Subcutaneous abdominal adipose tissue (tissue), 5 donors: Measurements from ENCODE around the gene SLC32A1.

Experiments used
- H3K27ac ChIP-seq: one replicate; pipeline ENCODE4 v1.7.0; 2013; ENCODE audit warnings: low read depth, mild to moderate bottlenecking, inconsistent platforms, low read length, moderate library complexity
- H3K27me3 ChIP-seq, 5 donors: one replicate each; pipeline ENCODE4 v1.7.0; 2013; ENCODE audit warnings: low read length in 5 of 5, inconsistent platforms in 1 of 5; ENCODE audit not compliant: control insufficient read depth in 5 of 5, insufficient read depth in 4 of 5
- H3K36me3 ChIP-seq, 5 donors: one replicate each; pipeline ENCODE4 v1.7.0; 2013; ENCODE audit warnings: low read length in 5 of 5; ENCODE audit not compliant: control insufficient read depth in 5 of 5, insufficient read depth in 5 of 5
- H3K4me1 ChIP-seq, 5 donors: one replicate each; pipeline ENCODE4 v1.7.0; 2013; ENCODE audit warnings: low read length in 5 of 5, mild to moderate bottlenecking in 3 of 5, moderate library complexity in 1 of 5; ENCODE audit not compliant: control insufficient read depth in 5 of 5, insufficient read depth in 5 of 5
- H3K4me3 ChIP-seq, 5 donors: one replicate each; pipeline ENCODE4 v1.7.0; 2013; ENCODE audit warnings: low read length in 5 of 5, low read depth in 1 of 5
- H3K9ac ChIP-seq, 5 donors: one replicate each; pipeline ENCODE4 v1.7.0; 2013; ENCODE audit warnings: low read length in 5 of 5, mild to moderate bottlenecking in 4 of 5, moderate library complexity in 3 of 5
- H3K9me3 ChIP-seq, 5 donors: one replicate each; pipeline ENCODE4 v1.7.0; 2013; ENCODE audit warnings: low read length in 5 of 5; ENCODE audit not compliant: control insufficient read depth in 5 of 5
- donor health status: healthy.
- donor health status: healthy.
- donor health status: healthy.
- donor health status: healthy.
- donor health status: healthy.

SLC32A1 gene, protein sequence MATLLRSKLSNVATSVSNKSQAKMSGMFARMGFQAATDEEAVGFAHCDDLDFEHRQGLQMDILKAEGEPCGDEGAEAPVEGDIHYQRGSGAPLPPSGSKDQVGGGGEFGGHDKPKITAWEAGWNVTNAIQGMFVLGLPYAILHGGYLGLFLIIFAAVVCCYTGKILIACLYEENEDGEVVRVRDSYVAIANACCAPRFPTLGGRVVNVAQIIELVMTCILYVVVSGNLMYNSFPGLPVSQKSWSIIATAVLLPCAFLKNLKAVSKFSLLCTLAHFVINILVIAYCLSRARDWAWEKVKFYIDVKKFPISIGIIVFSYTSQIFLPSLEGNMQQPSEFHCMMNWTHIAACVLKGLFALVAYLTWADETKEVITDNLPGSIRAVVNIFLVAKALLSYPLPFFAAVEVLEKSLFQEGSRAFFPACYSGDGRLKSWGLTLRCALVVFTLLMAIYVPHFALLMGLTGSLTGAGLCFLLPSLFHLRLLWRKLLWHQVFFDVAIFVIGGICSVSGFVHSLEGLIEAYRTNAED

DNA sequence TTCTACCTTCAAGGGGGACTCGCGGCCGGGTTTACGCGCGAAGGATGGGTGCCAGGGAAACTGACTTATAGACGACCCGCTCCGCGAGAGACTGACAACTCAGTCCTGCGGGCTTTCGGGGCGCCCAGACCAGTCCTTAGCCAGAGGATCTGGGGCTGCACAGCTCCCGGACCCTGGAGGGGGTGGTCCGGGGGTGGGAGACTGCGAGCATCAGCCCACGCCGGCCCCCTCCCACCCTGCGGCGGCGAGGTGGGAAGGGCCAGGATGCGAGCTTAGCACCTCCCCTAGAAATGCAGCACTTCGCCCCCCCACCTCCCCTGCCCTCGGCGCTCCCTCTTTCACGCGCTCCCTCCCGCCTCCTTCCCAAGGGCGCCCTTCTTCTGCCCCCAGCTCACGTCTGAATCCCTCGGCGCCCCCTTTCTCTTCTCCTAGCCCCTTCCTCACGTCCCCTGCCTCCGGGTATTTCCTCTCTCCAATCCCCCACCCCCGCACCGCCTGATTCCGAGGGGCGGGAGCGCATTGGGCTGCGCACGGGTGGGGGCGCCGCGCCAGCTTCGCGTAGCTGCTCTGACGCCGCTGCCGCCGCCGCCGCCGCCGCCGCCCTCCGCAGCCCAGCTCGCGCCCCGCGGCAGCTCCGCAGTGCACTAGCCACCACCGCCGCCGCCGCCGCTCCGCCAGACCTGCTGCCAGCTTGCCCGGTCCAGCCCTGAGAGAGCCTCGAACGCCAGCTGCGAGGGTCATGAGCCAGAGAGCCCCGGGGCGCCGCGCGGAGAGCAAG, at the start of gene SLC32A1:
Gene SLC32A1, plus strand, starts transcription at position 639 of the 778 bp plus-strand sequence. CDS start 239 bp downstream, outside the sequence.
- H3K4me1 ChIP-seq: peaks cover 0 to 49% (median 28%) of the 10 kb centered on the region in 5 donors
- peaks cover 57 to 94% (median 92%) of the 10 kb centered on the region in 5 donors for H3K27me3 ChIP-seq
- no peaks in the 10 kb centered on the region for H3K36me3 ChIP-seq
- H3K27ac ChIP-seq: no peak within 1 kb of the TSS
- H3K9me3 ChIP-seq: no peaks in the 10 kb centered on the region
- H3K9ac ChIP-seq: no peak within 1 kb of the TSS
- peak within 1 kb of the TSS in 1 of 5 donors; percentile 13 for H3K4me3 ChIP-seq

DNA sequence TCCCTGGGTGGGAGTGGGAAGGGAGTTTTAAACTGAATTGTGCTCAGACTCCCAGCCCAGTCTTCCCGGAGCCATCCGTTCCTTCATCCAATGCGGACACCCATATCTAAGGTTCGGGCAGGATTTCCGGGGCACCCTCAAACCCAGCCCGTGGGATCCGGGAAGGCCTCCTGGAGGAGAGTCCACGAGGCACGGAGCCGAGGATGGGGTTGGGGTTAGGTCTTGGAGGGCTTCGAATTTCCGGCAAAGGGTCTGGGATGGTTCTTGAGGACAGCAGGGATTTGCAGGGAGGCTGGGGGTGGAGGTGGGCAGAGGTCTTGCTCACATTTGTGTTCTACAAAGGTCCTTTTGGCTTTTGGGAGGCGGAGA, 49.5 kb upstream of the SLC32A1 start:
- Histone ChIP-seq H3K9me3 (no peaks in the 10 kb centered on the region), H3K36me3 (no peaks in the 10 kb centered on the region), H3K27me3 (peaks cover 29 to 46% (median 36%) of the 10 kb centered on the region in 5 donors), H3K27ac (no peak overlapping the region), H3K4me1 (peaks cover 2 to 12% (median 11%) of the 10 kb centered on the region in 5 donors), H3K4me3 (peak overlapping the region in 2 of 5 donors; percentile 14 to 24), H3K9ac (no peak overlapping the region)

DNA sequence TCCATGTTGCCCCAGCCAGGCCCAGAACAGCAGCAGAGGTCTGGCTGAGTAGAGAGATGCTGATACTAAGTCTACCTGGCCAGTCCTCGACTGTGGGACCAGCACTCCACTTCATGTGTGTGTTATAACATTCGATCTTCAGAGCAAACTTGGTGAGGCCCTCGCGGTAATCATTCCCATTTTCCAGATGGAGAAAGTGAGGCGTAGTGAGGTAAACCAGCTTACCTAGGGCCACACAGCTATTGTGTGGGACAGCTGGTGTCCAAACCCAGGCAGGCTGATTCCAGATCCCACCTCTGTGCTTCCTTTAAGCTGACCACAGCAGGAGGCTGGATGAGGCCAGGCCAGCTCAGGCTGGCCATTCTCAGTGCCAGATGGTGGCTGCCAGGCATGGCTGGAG, 47.7 kb upstream of the SLC32A1 start:
- H3K27me3 ChIP-seq: peaks cover 21 to 35% (median 27%) of the 10 kb centered on the region in 5 donors
- no peak overlapping the region for H3K9ac ChIP-seq
- H3K9me3 ChIP-seq: no peaks in the 10 kb centered on the region
- no peak overlapping the region for H3K4me3 ChIP-seq
- no peak overlapping the region for H3K27ac ChIP-seq
- H3K36me3 ChIP-seq: no peaks in the 10 kb centered on the region
- peaks cover 2 to 12% (median 11%) of the 10 kb centered on the region in 5 donors for H3K4me1 ChIP-seq

DNA sequence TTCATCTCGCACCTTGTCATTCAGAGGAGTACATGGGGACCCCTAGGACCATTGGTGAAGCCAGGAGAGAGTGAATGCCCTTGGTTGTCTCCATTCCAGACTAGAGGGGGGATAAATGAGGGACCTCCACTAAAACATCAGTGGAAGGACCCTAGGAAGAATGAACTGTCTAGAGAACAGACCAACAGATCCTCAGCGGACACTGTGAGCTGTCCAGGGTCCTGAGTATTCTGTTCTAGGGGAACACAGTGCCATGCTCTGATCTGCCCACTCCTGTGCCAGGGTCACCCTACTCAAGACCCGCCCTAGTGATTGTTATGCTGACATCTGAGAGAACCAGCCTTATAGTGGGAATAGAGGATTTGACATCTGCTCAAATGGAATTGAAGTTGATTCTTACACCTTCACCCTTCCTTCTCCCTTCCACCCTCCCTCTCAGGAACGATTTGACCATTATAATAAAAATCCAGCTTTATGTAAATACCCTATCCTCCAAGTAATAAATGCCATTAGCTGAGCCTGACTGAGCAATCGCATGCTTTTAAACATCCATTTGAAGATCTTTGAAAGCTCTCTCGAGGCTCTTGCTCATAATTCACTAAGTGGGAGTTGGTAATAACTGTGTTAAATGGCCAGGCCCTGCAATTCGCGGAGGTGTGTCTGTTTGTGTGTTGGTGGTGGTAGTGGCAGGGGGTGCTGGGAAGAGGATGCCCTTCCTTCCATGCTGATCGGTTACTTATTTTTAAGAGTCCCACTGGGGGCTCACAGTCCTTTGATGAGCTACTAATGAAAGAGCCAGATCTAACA, 43.6 kb upstream of the SLC32A1 start:
- Histone ChIP-seq H3K9ac (no peak overlapping the region), H3K4me1 (no peaks in the 10 kb centered on the region), H3K4me3 (no peak overlapping the region), H3K9me3 (no peaks in the 10 kb centered on the region), H3K27me3 (peaks cover 5 to 17% (median 6%) of the 10 kb centered on the region in 5 donors), H3K27ac (no peak overlapping the region), H3K36me3 (no peaks in the 10 kb centered on the region)

DNA sequence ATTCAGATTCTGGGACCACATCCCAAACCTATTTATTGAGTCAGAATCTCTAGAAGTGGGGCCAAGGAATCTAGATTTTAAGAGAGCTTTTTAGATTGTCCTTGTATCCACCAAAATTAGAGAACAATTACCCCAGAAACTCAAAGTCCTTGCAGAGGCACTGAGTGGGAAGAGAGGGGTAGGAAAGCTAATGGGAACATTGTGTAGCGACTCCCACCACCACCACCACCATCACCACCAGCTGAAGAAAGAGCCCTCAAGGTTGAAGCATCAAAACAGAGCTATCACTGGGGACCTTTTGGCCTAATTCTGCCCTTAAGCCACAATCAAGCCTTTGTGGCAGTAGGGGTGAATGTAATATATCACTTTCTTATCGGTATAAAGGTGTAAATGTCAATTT, 39.0 kb upstream of the SLC32A1 start:
- Histone ChIP-seq H3K27me3 (peaks cover 0 to 17% (median 12%) of the 10 kb centered on the region in 5 donors), H3K4me3 (no peak overlapping the region), H3K27ac (no peak overlapping the region), H3K9ac (no peak overlapping the region), H3K4me1 (no peaks in the 10 kb centered on the region), H3K9me3 (no peaks in the 10 kb centered on the region), H3K36me3 (no peaks in the 10 kb centered on the region)

DNA sequence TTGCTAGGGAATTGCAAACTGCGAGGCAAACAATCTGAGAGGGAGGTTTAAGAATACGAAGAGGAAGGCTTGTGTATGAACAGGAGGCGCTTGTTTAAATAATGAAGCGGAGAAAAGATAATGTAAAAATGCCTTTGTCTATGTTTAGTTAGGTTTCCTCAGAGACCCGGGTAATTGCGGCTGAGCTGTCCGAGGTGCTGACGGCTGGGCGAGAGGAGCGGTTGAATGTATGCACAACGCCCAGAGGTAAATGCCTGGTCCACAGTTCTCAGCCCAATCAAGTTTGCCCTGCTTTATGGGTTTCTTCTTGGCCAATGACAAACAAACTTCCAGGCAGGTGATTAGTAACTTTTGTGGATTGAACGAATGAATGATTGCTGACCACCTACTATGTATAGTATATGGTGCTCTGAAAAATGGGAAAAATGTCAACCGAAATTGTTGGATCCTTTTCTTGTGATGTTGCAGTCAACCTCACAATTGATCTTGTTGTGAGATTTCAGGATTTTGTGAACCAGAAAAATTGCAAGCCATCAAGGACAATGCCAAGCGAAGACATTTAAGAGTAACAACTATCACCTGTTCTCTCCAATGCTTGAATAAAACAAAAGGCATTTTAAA, 38.3 kb upstream of the SLC32A1 start:
- Histone ChIP-seq H3K36me3 (no peaks in the 10 kb centered on the region), H3K4me3 (no peak overlapping the region), H3K9me3 (no peaks in the 10 kb centered on the region), H3K27ac (no peak overlapping the region), H3K27me3 (peaks cover 0 to 15% (median 13%) of the 10 kb centered on the region in 5 donors), H3K4me1 (no peaks in the 10 kb centered on the region), H3K9ac (no peak overlapping the region)

DNA sequence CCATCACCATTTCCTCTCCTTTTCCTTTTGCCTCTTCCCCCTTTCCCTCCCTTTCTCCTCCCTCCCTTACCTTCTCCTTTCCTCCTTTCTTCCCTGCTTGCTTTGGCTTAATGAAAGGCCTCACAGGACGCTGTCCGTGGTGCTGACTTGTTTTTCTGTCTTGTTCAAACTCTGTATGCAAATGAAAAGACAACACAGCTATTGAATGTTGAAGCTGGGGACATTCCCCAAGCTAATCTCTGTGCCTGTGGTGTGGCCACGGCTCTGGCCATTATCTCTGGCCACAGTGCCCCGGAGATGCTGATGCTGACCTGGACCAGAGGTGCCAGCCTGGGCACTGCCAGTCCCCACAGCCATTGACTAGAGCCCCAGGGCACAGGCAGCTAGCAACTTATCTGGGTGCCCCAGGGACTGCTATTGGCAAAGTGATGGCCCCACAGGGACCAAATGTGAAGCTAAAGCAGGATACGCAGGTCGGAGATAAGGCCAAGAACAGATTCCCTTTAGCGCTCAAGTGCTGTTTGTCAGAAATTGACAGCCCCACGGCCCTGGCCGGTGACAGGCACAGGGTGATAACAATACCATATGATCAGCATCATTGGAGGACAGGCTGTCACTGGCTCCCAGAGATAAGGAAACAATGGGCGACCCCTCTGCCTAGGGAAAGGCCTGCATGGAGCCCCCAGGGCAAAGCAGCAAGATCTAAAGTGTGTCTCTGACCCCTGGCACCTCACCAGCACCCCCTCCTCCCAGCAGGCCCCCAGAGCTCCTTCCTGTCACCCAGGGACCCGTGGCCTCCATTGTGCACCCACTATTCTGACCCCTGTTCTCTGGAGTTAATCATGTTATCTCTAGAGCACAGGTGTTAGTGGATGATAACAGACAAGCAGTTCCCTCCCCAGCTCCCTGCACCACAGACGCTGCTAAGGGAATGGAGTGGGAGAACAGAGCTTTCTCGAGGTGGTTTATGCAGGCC, 31.6 kb upstream of the SLC32A1 start:
- Histone ChIP-seq H3K9ac (no peak overlapping the region), H3K27me3 (peaks cover 0 to 15% (median 6%) of the 10 kb centered on the region in 5 donors), H3K4me3 (no peak overlapping the region), H3K9me3 (no peaks in the 10 kb centered on the region), H3K4me1 (no peaks in the 10 kb centered on the region), H3K36me3 (no peaks in the 10 kb centered on the region), H3K27ac (no peak overlapping the region)

DNA sequence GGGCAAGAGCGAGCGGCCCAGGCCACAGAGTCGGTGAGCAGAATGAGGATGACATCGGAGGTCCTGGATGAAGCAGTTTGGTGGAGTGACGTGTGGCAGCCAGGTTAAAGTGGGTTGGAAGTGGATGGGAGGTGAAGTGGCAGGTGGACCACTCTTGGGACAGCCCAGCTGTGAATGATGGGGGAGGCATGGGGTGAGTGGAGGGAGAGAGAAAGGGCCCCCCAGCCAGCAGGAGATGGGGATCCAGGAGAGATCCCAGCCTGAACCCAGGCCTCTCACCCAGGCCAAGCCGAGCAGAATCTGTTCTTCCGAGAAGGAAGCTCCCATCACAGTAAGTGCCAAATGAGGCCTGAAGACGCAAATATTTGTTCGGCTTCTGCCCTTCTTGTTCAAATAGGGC, 27.0 kb upstream of the SLC32A1 start:
- Histone ChIP-seq H3K27ac (no peak overlapping the region), H3K9ac (no peak overlapping the region), H3K4me1 (no peaks in the 10 kb centered on the region), H3K27me3 (peaks cover 0 to 21% (median 19%) of the 10 kb centered on the region in 5 donors), H3K9me3 (no peaks in the 10 kb centered on the region), H3K4me3 (no peak overlapping the region), H3K36me3 (no peaks in the 10 kb centered on the region)
